ENCODE results near the gene RBMX.
"Not testable (repeated sequence)": the region's sequence is repeated elsewhere in the genome, so short reads cannot be mapped to it uniquely, and the experiment has no call there.

The RBMX gene

DNA sequence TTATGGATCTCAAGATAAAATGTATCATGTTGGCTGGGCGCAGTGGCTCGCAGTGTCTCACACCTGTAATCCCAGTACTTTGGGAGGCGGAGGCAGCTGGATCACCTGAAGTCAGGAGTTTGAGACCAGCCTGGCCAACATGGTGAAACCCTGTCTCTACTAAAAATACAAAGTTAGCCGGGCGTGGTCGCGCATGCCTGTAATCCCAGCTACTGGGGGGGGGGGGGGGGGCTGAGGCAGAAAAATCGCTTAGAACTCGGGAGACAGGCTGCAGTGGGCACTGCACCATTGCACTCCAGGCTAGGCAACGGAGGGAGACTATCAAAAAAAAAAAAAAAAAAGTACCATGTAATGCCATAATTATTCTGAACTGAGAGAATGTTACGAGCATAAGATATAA, 2.1 kb downstream of the RBMX start:
- no peak for DNase-seq (ENCODE audit: low read depth)

DNA sequence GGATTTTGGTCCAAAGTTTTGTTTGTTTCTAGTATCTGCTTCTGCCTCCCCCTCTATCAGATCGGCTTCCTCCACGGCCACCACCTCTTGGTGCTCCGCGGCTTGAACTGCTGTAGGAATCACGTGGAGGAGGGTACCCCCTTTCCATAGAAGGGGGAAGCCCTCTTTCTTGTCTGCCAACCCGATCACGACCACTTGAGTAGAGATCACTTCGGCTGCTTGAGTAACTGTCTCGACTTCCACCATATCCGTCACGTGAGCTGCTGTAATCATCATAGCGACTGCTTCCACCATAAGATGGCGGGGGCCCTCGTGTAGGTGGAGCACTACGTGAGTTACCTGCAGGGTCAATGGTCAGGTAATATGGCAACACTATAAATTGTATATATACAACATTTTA, 6.4 kb downstream of the RBMX start:
- not testable (repeated sequence) for DNase-seq (ENCODE audit: low read depth)

DNA sequence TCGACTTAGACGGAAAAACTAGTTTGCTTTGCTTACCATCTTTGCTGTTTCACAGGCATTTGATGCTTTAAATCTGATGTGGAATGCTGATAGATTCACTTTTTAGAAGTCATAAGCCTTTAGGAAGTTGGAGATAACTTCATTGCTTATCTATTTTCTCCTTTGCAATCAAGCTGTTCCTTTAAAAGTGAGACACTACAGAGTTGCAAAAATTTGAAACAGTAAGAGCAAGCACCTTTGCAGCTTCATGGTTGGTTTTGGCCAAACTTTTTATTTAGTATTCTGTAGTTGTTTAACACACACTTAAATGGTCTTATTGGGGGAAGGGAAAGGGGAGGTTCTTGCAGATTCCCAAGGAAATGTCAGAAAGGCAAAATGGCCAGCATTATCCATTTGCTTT, 7.3 kb downstream of the RBMX start:
- DNase-seq (ENCODE audit: low read depth), result not testable (repeated sequence)

DNA sequence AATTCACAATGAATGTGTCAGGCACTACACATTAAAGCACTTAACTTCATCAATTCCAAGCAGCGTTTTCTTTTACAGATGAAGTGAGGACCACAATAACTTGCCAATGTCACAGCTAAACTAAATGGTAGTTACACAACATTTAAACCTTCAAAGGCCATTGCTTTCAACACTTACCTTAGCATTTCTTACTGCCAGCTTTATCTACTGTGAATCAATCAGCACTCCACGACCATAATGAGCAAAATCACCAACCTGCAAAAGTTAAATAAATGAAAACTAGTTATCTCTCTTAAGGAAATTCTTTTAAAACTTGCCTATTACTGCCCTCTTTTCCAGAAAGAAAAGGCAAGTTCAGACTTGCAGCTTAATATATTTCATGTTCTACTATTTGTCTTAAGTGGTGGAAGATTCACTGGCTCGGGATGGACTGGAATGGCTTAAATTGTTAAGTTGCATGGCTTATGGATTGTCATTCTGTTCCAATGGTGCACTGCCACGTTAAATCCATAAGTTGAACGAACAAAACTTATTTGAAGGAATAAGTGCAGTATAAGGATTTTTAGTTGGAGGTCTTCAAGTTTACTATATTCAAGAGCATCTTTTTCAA, 8.3 kb downstream of the RBMX start:
- no peak for DNase-seq (ENCODE audit: low read depth)

DNA sequence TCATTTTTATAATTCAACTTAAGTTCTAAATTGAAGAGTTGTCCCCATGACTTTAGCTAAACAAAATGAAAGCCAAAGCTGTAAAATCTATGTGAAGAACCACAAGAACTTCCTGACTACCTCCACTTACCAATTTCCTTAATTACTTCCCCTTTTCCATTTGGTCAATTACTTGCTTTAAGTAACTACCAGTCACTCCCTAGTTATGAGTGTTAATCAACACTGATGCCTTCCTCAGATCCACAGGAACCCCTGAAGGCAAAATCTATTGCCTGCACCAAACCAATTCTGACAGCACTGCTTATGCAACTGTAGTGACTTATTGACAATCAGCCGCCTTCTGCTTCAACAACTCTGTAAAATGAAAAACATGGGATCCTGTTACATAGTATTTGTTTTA, 10.5 kb downstream of the RBMX start:
- no peak for DNase-seq (ENCODE audit: low read depth)

DNA sequence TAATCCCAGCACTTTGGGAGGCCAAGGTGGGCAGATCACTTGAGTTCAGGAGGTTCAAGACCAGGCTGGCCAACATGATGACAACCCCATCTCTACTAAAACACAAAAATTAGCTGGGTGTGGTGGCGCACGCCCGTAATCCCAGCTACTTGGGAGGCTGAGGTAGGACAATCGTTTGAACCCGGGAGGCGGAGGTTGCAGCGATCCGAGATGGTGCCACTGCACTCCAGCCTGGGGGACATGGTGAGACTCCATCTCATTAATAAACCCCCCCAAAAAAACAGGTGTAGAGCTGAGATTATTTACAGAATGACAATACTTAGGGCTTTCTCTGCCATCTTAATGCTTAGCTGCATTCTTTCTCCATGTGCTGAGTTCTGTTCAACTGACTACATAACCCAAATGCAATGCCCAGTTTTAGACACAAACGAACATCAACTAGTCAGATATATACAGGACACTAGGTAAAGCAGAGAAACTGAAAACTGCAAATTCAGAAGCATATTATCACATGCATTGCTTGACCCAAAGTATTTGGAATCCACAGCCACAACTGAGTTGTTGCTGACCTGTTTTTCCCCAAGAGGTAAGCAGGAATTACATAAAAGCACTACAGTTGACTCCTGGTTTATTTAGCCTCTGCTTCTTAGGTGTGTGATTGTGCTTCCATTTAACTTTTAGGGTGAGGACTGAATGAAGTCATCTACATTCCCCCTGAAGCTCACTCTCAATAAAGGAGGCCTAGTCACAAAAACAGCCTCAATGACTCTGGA, 12.1 kb downstream of the RBMX start:
- DNase-seq (ENCODE audit: low read depth), result no peak

DNA sequence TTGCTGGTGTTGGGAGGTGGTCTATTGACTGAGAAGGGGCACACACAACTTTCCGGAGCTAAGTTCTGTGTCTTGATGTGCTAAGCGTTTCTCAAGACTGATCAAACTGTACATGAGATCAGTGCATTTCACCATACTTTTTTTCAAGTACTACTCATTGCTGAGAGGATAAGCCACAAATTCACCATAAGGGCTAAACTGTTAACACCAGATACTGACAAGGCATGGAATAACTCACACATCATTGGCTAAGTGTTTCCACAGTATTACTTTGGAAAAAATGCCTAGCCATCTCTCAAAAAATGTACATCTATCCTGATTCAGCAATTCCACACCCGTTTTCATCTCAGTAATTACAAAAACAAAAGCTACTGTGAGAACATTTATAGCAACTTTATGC, 13.0 kb downstream of the RBMX start:
- DNase-seq (ENCODE audit: low read depth), result no peak

DNA sequence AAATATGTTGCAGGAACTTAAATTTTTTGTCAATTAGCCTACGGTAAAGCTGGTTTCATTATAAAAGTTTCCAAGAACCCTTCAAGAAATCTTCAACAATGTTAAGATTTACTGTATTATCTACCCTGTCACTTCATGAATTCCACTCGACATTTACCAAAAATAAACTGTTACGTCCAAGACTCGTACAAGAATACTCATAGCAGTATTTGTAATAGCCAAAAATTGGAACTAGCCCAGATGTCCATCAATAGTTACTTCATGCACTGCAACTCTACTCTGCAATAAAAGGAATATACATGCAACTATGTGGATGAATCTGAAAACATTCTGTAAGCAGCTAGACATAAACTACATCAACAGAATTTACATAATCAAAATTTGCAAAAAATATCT, 13.4 kb downstream of the RBMX start:
- no peak for DNase-seq (ENCODE audit: low read depth)

DNA sequence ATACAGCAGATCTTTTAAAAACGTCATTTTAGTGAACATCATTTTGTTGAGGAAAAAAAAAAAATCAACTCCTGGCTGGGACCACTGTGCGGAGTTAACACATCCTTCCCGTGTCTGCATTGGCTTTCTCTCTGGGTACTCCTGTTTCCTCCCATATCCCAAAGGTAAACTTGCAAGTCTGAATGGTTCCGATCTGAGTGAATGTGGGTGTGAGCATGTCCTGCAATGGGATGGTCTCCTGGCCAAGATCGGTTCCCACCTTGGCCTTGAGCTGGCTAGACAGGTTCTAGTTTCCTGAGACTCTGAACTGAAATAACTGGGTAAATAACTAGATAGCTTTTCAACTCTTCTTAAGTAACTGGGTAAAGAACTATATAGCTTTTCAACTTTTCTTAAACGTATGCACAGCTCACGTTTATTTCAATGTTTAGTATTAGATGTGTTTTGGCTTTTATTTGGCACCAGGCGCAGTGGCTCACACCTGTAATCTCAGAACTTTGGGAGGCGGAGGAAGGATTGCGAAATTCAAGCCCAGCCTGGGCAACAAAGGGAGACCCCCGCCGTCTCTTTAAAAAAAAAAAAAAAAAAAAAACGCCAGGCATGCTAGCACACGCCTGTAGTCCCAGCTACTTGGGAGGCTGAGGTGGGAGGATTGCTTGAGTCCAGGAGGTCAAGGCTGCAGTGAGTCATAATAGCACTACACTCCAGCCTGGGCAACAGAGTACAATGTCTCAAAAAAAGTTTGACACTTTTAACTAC, 14.0 kb downstream of the RBMX start:
- no peak for DNase-seq (ENCODE audit: low read depth)

DNA sequence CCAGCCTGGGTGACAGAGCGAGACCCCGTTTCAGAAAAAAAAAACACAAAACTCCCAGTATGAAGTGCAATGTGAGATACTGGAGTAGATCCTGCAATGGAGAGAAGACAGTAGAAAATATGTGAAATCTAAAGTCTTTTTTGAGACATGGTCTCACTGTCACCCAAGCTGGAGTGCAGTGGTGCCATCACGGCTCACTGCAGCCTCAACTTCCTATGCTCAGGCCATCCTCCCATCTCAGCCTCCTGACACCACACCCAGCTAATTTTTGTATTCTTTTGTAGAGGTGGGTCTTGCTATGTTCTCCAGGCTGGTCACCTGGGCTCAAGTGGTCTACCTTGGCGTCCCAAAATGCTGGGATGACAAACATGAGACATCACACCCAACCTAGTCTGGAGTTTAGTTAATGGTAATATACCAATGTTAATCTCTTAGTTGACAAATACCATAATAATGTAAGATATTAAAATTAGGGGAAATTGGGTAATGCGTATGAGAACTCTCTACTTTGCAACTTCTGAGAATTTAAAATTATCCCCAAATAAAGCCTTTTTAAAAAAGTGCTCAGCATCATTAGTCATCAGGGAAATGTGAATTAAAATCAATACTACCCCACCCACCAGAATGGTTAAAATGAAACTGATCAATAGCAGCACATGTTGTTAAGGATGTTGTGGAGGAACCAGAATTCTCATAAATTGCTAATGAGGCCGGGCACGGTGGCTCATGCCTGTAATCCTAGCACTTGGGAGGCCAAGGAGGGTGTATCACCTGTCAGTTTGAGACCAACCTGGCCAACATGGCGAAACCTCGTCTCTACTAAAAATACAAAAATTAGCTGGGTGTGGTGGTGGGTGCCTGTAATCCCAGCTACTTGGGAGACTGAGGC, 15.0 kb downstream of the RBMX start:
- no peak for DNase-seq (ENCODE audit: low read depth)

DNA sequence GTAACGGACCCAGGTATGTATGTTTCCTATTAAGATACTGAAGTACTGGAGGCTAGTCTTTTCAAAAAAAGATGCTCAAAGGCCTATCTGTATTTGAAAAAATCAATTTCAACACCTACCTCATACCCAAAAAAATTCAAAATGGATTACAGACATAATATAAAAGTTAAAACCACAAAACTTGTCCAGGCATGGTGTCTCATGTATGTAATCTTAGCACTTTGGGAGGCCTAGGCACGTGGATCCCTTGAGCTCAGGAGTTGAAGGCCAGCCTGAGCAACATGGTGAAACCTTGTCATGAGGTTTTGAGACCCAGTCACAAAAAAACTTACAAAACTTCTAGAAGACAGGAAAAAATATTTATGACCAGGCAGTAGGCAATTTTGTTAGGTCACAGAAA, 16.7 kb downstream of the RBMX start:
- no peak for DNase-seq (ENCODE audit: low read depth)

DNA sequence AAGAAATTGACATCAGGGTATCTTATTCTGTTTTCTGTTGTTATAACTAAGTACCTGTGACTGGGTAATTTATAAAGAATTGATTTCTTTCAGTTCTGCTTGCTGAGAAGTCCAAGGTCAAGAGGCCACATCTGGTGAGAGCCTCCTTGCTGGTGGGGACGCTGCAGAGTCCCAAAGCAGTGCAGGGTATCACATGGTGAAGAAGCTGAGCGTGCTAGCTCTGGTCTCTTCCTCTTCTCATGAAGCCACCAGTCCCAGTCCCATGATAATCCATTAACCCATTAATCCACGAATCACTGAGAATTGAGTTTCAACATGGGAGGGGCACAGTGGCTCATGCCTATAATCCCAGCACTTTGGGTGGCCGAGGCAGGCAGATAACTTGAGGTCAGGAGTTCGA, 18.0 kb downstream of the RBMX start:
- no peak for DNase-seq (ENCODE audit: low read depth)

DNA sequence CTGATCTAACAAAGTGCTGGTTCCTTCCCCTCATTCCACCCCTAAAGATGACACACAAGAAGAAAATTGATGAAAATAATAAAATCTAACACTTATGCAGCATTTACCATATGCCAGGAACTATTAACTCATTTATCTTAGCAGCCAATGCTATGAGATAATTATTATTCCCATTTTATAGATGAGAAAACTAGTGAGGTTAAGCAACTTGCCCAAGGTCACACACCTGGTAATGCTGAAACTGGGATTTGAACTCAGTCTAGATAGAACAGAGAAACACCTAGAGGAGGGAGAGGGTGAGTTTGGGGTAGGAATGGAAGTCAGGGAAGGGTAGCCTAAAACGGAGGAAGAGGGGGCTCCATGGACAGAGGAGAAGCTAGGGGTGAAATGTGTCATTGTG, 18.6 kb downstream of the RBMX start:
- DNase-seq (ENCODE audit: low read depth), result no peak

DNA sequence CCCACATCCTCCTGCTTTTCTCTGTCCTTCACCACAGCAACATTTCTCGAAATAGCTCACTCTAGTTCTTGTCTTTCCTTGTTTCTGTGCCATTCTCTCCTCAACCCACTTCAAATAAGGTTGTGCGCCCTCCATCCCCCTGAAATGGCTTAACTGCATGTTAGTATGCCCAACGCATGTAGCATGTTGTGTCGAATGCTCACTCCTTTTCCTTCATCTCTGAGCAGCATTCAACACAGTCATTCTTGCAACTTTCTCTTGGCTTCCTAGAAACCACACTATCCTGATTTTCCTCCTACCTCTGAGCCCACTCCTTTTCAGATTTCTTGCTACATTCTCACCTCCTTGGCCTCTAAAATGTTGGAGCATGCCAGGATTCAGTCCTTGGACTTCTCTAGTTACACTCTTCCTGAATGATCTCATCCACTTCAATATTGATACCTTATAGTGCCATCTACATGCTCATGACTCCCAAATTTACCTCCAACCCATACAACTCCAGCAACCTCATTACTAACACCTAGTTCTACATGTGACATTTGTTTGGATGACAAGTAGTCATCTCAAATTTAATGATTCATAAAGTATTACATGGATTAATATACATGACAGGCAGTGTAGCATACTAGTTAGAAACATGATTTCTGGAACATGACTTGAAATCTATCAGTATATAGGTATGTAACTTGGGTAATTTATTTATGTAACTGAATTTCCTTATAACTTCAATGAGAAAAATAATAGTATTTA, 22.3 kb downstream of the RBMX start:
- no peak for DNase-seq (ENCODE audit: low read depth)

DNA sequence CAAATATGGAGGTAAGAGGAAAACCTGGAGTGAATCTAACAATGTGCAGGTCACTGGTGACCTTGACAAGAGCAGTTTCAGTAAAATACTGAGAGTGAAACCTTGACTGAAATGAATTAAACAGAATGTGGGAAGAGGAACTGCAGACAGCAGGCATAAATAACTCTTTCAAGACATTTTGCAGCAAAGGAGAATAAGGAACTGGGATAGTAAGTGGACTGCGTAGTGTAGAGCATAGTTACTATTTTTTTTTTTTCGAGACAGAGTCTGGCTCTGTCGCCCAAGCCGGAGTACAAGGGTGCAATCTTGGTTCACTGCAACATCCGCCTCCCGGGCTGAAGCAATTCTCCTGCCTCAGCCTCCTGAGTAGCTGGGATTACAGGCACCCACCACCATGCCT, 24.0 kb downstream of the RBMX start:
- no peak for DNase-seq (ENCODE audit: low read depth)

DNA sequence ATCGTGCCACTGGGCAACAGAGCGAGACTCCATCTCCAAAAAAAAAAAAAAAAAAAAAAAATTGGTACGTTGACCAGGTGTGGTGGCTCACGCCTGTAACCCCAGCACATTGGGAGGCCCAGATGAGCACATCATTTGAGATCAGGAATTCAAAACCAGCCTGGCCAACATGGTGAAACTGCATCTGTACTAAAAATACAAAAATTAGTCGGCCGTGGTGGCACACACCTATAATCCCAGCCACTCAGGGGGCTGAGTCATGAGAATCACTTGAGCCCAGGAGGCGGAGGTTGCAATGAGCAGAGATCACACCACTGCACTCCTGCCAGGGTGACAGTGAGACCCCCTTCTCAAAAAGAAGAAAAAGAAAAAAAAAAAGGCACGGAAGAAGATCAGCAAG, 24.5 kb downstream of the RBMX start:
- DNase-seq (ENCODE audit: low read depth), result no peak

DNA sequence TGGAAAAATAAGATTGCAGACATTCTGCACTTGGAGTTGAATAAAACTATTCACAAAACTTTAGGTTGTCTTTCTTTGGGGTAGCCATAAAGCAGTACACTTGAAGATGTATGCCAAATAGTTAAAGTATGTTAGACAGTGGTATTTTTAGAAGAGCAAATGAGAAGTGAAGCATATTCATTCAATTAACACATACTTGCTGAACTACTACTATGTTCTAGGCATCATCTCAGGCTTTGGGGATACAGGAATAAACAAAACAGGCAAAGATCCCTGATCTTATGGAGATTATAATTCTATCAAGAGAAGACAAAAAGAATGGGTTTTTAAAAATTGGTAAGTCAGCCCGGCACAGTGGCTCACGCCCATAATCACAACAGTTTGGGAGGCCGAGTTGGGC, 29.0 kb downstream of the RBMX start:
- no peak for DNase-seq (ENCODE audit: low read depth)

DNA sequence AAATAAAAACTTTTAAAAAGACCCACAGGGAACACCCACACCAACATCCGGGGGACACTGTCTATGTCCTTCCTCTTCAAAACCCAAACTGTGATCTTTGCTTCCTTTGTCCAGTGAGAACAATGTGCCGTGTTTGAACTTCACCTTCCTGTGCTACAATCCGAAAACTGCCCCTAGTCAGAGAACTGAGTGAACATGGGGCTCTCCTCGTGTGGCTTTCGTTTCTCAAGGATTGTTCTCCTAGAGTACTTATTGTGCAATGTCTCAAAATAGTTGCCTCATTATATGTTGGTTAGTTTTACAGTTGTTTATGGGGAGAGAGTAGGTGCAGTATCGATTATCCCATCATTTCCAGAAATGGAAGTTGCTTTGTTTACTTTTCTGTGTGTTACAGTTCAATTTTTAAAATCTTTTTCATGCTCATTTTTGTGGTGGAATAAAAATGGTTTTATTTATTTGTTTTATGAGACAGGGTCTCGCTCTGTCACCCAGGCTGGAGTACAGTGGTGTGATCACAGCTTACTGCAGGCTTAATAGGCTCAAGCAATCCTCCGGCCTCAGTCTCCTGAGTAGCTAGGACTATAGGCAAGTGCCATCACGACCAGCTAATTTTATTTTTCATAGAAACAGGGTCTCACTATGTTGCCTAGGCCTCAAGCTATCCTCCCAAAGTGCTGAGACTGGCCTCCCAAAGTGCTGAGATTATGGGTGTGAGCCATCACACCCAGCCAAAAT, 29.9 kb downstream of the RBMX start:
- no peak for DNase-seq (ENCODE audit: low read depth)

DNA sequence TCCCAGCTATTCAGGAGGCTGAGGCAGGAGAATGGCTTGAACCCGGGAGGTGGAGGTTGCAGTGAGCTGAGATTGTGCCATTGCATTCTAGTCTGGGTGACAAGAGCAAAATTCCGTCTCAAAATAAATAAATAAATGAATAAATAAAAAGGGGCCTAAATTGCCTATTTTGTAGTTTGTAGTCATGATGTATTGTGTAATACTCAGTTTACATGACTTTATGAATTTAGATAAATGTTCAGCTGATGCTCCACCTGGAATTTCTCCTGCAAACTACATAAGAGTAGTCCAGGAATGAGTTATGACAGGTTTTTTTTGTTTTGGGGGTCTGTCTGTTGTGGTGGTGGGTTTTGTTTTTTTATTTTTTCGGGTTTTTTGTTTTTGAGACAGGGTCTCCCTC, 31.1 kb downstream of the RBMX start:
- no peak for DNase-seq (ENCODE audit: low read depth)

DNA sequence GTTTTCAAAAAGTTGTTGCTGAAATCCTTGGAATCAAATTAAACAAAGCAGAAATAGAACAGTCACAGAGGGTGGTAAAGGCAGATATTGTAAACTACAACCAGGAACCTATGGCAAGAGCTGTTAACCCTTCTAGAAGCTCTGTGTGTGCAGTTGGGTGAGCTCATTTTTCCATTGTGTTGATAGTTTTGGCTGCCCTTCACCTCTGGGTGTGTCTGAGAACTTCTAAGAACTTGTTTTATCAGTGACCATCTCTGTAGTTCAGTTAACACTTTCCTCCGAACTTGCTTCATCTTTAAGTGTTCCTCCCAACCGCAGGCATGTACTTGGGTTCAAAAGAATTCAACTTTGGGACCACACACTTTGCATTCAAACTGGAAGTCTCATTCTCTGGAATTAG, 32.7 kb downstream of the RBMX start:
- no peak for DNase-seq (ENCODE audit: low read depth)

DNA sequence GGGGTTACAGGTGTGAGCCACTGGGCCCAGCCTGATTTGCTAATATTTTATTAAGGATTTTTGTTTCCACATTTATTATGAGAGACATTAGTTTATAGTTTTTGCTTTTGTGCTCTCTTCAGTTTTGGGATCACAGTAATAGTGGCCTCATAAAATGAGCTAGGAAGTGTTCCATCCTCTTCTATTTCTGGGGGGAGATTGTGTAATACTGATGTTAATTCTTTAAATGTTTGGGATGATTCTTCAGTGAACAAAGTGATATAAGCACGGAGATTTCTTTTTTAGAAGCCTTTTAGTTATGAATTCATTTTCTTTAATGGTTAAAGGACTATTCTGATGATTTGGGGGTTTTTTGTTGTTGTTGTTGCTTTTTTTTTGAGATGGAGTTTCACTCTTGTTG, 41.3 kb downstream of the RBMX start:
- no peak for DNase-seq (ENCODE audit: low read depth)
